Loucy (cell line): ENCODE data around the gene SST.

ENCODE experiments used
- H2AFZ ChIP-seq: fragments of 200-600 bp; sonication (generic); 2 replicates; pipeline ENCODE4 v1.6.0; 2016; ENCODE audit warnings: antibody characterized with exemption, mild to moderate bottlenecking, low read length, moderate library complexity
- H3F3A ChIP-seq: fragments of 200-600 bp; 2 replicates; pipeline ENCODE4 v1.6.0; 2016; ENCODE audit warnings: antibody characterized with exemption, low read depth, mild to moderate bottlenecking
- H3K27me3 ChIP-seq: fragments of 200-600 bp; sonication (generic); 2 replicates; pipeline ENCODE4 v1.6.1; 2014; ENCODE audit warnings: low read length, mild to moderate bottlenecking; ENCODE audit not compliant: insufficient read depth, poor library complexity, severe bottlenecking
- H3K36me3 ChIP-seq: fragments of 200-600 bp; sonication (generic); 2 replicates; pipeline ENCODE4 v1.6.1; 2016; ENCODE audit warnings: low read length; ENCODE audit not compliant: insufficient read depth
- H3K4me1 ChIP-seq: fragments of 200-600 bp; sonication (generic); 2 replicates; pipeline ENCODE4 v1.5.1; 2014; ENCODE audit warnings: low read length, mild to moderate bottlenecking; ENCODE audit not compliant: insufficient read depth, poor library complexity, severe bottlenecking
- H3K4me2 ChIP-seq: fragments of 200-600 bp; sonication (generic); 2 replicates; pipeline ENCODE4 v1.6.0; 2014; ENCODE audit warnings: antibody characterized with exemption, low read length, low read depth, mild to moderate bottlenecking; ENCODE audit not compliant: poor library complexity, severe bottlenecking
- H3K4me3 ChIP-seq: fragments of 200-600 bp; sonication (generic); 2 replicates; pipeline ENCODE4 v1.5.1; 2014; ENCODE audit warnings: low read length, mild to moderate bottlenecking, mixed read lengths; ENCODE audit not compliant: poor library complexity, severe bottlenecking
- H3K79me2 ChIP-seq: fragments of 200-600 bp; sonication (generic); 2 replicates; pipeline ENCODE4 v1.6.1; 2014; ENCODE audit warnings: low read length; ENCODE audit not compliant: insufficient read depth
- H3K9ac ChIP-seq: fragments of 200-600 bp; sonication (generic); 2 replicates; pipeline ENCODE4 v1.6.0; 2014; ENCODE audit warnings: mild to moderate bottlenecking, low read depth, low read length, moderate library complexity; ENCODE audit not compliant: poor library complexity, severe bottlenecking
- H3K9me2 ChIP-seq: fragments of 200-600 bp; sonication (generic); replicated peaks from 2 replicates; pipeline ENCODE4 v1.6.1; 2016; ENCODE audit warnings: low read depth, low read length, mixed read lengths
- H3K9me3 ChIP-seq: fragments of 200-600 bp; sonication (generic); 2 replicates; pipeline ENCODE4 v1.6.1; 2014; ENCODE audit warnings: mild to moderate bottlenecking, antibody characterized with exemption, low read length, low read depth; ENCODE audit not compliant: insufficient read depth
- H4K20me1 ChIP-seq: fragments of 200-600 bp; sonication (generic); 2 replicates; pipeline ENCODE4 v1.6.0; 2014; ENCODE audit warnings: antibody characterized with exemption, low read length, mild to moderate bottlenecking; ENCODE audit not compliant: insufficient read depth, poor library complexity, severe bottlenecking
- EZH2phosphoT487 ChIP-seq: fragments of 200-600 bp; IDR thresholded peaks from 2 replicates; pipeline ENCODE4 v1.6.1; 2018; ENCODE audit warnings: antibody characterized with exemption, mild to moderate bottlenecking, moderate library complexity, borderline replicate concordance
- TF ChIP-seq, protein P1 (sequence below): fragments of 200-600 bp; sonication (generic); conservative IDR thresholded peaks from 2 replicates; pipeline ENCODE4 v1.5.1; 2014; ENCODE audit warnings: mild to moderate bottlenecking, antibody characterized with exemption, low read length

Gene SST

GRCh38 chr3:187694801-187695200 is 24.6 kb upstream of the SST start:
- no peaks in the 10 kb centered on the region for H3K79me2 ChIP-seq
- no peak overlapping the region for H3K9ac ChIP-seq
- H3K4me2 ChIP-seq = no peak overlapping the region
- no peak overlapping the region for H2AFZ ChIP-seq
- no peaks in the 10 kb centered on the region for H4K20me1 ChIP-seq
- H3K36me3 ChIP-seq = no peaks in the 10 kb centered on the region
- peaks cover 3% of the 10 kb centered on the region for H3K27me3 ChIP-seq
- no peaks in the 10 kb centered on the region for H3K4me1 ChIP-seq
- H3K9me3 ChIP-seq = no peaks in the 10 kb centered on the region
- no peaks in the 10 kb centered on the region for H3F3A ChIP-seq
- no peak overlapping the region for H3K4me3 ChIP-seq
- no peaks in the 10 kb centered on the region for H3K9me2 ChIP-seq
- TF ChIP-seq, protein P1, sequence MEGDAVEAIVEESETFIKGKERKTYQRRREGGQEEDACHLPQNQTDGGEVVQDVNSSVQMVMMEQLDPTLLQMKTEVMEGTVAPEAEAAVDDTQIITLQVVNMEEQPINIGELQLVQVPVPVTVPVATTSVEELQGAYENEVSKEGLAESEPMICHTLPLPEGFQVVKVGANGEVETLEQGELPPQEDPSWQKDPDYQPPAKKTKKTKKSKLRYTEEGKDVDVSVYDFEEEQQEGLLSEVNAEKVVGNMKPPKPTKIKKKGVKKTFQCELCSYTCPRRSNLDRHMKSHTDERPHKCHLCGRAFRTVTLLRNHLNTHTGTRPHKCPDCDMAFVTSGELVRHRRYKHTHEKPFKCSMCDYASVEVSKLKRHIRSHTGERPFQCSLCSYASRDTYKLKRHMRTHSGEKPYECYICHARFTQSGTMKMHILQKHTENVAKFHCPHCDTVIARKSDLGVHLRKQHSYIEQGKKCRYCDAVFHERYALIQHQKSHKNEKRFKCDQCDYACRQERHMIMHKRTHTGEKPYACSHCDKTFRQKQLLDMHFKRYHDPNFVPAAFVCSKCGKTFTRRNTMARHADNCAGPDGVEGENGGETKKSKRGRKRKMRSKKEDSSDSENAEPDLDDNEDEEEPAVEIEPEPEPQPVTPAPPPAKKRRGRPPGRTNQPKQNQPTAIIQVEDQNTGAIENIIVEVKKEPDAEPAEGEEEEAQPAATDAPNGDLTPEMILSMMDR = no peak
- no peak for TF ChIP-seq EZH2phosphoT487

DNA sequence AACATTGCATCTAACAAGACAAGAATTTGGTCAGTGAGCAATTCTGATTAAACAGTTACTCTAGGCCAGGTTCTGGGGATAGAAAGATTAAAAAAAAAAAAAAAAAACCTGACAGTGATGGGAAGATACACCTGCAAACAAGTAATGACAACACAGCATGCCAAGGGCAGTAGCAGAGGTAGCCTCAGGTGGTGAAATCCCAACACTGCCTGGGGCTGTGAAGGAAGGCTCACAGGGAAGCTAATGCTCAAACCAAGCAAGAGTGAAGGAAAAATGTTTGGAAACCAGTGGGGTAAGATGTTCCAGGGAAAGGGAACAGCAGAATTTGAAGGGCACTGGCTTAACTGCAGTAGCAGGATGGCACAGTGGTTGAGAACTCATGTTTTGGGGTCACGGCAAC is 23.2 kb upstream of the SST start:
- Histone ChIP-seq H3K36me3 (no peaks in the 10 kb centered on the region), H4K20me1 (no peaks in the 10 kb centered on the region), H3K9me2 (no peaks in the 10 kb centered on the region), H3K4me2 (no peak overlapping the region), H3K9me3 (no peaks in the 10 kb centered on the region), H3K9ac (no peak overlapping the region), H3K4me3 (no peak overlapping the region), H3F3A (no peaks in the 10 kb centered on the region), H3K27me3 (peaks cover 7% of the 10 kb centered on the region), H2AFZ (no peak overlapping the region), H3K79me2 (no peaks in the 10 kb centered on the region), H3K4me1 (no peaks in the 10 kb centered on the region)
- TF ChIP-seq EZH2phosphoT487 = no peak
- TF ChIP-seq, protein P1 = no peak

- no peak overlapping the region for H3K4me2 ChIP-seq
- TF ChIP-seq, protein P1 = no peak
- TF ChIP-seq EZH2phosphoT487 = no peak
- H3K27me3 ChIP-seq = peaks cover 13% of the 10 kb centered on the region
- no peak overlapping the region for H2AFZ ChIP-seq
- no peaks in the 10 kb centered on the region for H3K9me2 ChIP-seq
- no peaks in the 10 kb centered on the region for H3K36me3 ChIP-seq
- H4K20me1 ChIP-seq = no peaks in the 10 kb centered on the region
- no peak overlapping the region for H3K4me3 ChIP-seq
- no peaks in the 10 kb centered on the region for H3F3A ChIP-seq
- H3K9me3 ChIP-seq = peaks cover 7% of the 10 kb centered on the region; the same call in 1 of the 2 replicates
- no peaks in the 10 kb centered on the region for H3K4me1 ChIP-seq
- H3K79me2 ChIP-seq = no peaks in the 10 kb centered on the region
- no peak overlapping the region for H3K9ac ChIP-seq
These were observed 19.8 kb upstream of the SST start for GRCh38 chr3:187689984-187690383.
